ENCODE results near the gene ARMC9.

The ARMC9 gene

GRCh38 chr2:231218366-231218765 is 19.9 kb downstream of the ARMC9 start:
- H3K27me3 ChIP-seq (ENCODE audit: control insufficient read depth, insufficient read depth, low read length), result peaks cover 3% of the 10 kb centered on the region
- no peak overlapping the region for H3K9ac ChIP-seq (ENCODE audit: low read length)
- H3K9me3 ChIP-seq (ENCODE audit: control insufficient read depth, low read length), result no peaks in the 10 kb centered on the region
- H3K36me3 ChIP-seq (ENCODE audit: control insufficient read depth, insufficient read depth, low read length), result no peaks in the 10 kb centered on the region
- peaks cover 4% of the 10 kb centered on the region for H3K4me1 ChIP-seq (ENCODE audit: control insufficient read depth, insufficient read depth, low read length)
- H3K4me3 ChIP-seq (ENCODE audit: low read length), result no peak overlapping the region

GRCh38 chr2:231219289-231219688 is 20.9 kb downstream of the ARMC9 start:
- Histone ChIP-seq H3K4me1 (ENCODE audit: control insufficient read depth, insufficient read depth, low read length) (peaks cover 1% of the 10 kb centered on the region), H3K9ac (ENCODE audit: low read length) (no peak overlapping the region), H3K9me3 (ENCODE audit: control insufficient read depth, low read length) (no peaks in the 10 kb centered on the region), H3K4me3 (ENCODE audit: low read length) (no peak overlapping the region), H3K36me3 (ENCODE audit: control insufficient read depth, insufficient read depth, low read length) (no peaks in the 10 kb centered on the region), H3K27me3 (ENCODE audit: control insufficient read depth, insufficient read depth, low read length) (peaks cover 3% of the 10 kb centered on the region)

DNA sequence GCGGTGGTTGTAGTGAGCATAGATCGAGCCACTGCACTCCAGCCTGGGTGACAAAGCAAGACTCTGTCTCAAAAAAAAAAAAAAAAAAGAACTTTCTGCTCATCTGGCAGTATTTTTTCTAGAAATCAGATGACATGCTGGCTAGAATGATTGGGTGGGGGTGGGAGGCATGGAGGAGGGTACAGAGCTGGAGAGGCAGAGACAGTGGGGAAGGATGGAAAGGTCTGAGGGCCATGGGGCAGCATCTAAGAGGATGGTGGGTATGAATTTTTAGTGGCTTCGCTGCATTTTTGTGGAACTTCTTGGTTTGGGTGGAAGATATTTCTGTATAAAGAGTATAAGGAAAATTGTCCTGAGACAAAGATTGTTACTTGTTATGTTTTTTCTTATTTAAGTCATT is 23.3 kb downstream of the ARMC9 start:
- Histone ChIP-seq H3K27me3 (ENCODE audit: control insufficient read depth, insufficient read depth, low read length) (no peaks in the 10 kb centered on the region), H3K9me3 (ENCODE audit: control insufficient read depth, low read length) (no peaks in the 10 kb centered on the region), H3K4me1 (ENCODE audit: control insufficient read depth, insufficient read depth, low read length) (no peaks in the 10 kb centered on the region), H3K4me3 (ENCODE audit: low read length) (no peak overlapping the region), H3K36me3 (ENCODE audit: control insufficient read depth, insufficient read depth, low read length) (no peaks in the 10 kb centered on the region), H3K9ac (ENCODE audit: low read length) (no peak overlapping the region)

- H3K9ac ChIP-seq (ENCODE audit: low read length), result no peak overlapping the region
- H3K9me3 ChIP-seq (ENCODE audit: control insufficient read depth, low read length), result no peaks in the 10 kb centered on the region
- H3K27me3 ChIP-seq (ENCODE audit: control insufficient read depth, insufficient read depth, low read length), result no peaks in the 10 kb centered on the region
- H3K4me1 ChIP-seq (ENCODE audit: control insufficient read depth, insufficient read depth, low read length), result no peaks in the 10 kb centered on the region
- H3K36me3 ChIP-seq (ENCODE audit: control insufficient read depth, insufficient read depth, low read length), result no peaks in the 10 kb centered on the region
- H3K4me3 ChIP-seq (ENCODE audit: low read length), result no peak overlapping the region
These were observed 24.0 kb downstream of the ARMC9 start for GRCh38 chr2:231222318-231223000.

GRCh38 chr2:231223001-231223375 is 24.6 kb downstream of the ARMC9 start:
- no peaks in the 10 kb centered on the region for H3K4me1 ChIP-seq (ENCODE audit: control insufficient read depth, insufficient read depth, low read length)
- no peak overlapping the region for H3K9ac ChIP-seq (ENCODE audit: low read length)
- no peak overlapping the region for H3K4me3 ChIP-seq (ENCODE audit: low read length)

GRCh38 chr2:231223458-231223976 is 25.1 kb downstream of the ARMC9 start:
- Histone ChIP-seq H3K4me1 (ENCODE audit: control insufficient read depth, insufficient read depth, low read length) (no peaks in the 10 kb centered on the region), H3K9me3 (ENCODE audit: control insufficient read depth, low read length) (no peaks in the 10 kb centered on the region), H3K36me3 (ENCODE audit: control insufficient read depth, insufficient read depth, low read length) (no peaks in the 10 kb centered on the region), H3K27me3 (ENCODE audit: control insufficient read depth, insufficient read depth, low read length) (no peaks in the 10 kb centered on the region), H3K4me3 (ENCODE audit: low read length) (no peak overlapping the region), H3K9ac (ENCODE audit: low read length) (no peak overlapping the region)

More at GRCh38 chr2:231223001-231223375, 24.6 kb downstream of the ARMC9 start:
- Histone ChIP-seq H3K9me3 (ENCODE audit: control insufficient read depth, low read length) (no peaks in the 10 kb centered on the region), H3K27me3 (ENCODE audit: control insufficient read depth, insufficient read depth, low read length) (no peaks in the 10 kb centered on the region), H3K36me3 (ENCODE audit: control insufficient read depth, insufficient read depth, low read length) (no peaks in the 10 kb centered on the region)

DNA sequence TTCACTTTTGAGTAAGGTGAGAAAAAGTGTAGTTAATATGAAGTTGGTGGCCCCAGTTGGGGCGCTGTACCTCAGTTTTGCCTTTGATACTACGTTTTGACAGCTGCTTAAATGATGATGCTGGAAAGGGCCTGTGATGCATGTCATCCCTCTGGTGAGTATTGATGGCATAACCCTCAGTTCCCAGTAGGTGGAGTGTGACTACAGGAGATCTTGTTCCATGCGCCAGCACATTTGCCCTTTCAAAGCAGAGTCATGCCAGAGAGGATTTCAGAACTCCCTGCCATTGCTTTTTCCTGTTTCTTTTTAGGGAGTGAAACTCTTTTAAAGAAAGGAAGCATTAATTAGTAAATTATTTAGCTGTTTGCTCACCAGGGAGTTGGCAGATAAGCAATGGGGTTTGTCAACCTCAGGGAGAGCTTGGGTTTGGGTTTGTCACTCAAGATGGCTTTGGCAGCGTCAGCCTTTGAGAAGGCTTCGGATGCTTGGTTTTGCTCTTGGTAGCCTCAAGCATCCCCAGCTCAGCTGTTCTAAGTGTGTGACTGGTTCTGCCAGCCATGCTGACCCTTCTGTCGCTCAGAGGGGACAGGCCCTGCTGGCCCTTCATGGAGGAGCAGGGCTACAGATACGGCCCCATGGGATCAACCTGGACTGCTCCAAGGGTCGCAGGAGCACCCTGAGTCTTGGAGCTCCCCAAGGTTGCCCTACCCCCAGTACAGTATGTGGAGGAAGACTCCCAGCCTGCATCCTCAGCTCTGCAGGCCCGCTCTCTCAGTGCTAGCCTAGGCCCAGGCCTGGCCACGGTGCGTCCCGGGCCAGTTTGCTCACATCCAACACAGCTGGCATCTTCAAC is 29.1 kb downstream of the ARMC9 start:
- H3K9me3 ChIP-seq (ENCODE audit: control insufficient read depth, low read length), result no peaks in the 10 kb centered on the region
- no peaks in the 10 kb centered on the region for H3K36me3 ChIP-seq (ENCODE audit: control insufficient read depth, insufficient read depth, low read length)
- H3K9ac ChIP-seq (ENCODE audit: low read length), result no peak overlapping the region
- H3K4me1 ChIP-seq (ENCODE audit: control insufficient read depth, insufficient read depth, low read length), result no peaks in the 10 kb centered on the region
- H3K27me3 ChIP-seq (ENCODE audit: control insufficient read depth, insufficient read depth, low read length), result no peaks in the 10 kb centered on the region
- H3K4me3 ChIP-seq (ENCODE audit: low read length), result no peak overlapping the region

DNA sequence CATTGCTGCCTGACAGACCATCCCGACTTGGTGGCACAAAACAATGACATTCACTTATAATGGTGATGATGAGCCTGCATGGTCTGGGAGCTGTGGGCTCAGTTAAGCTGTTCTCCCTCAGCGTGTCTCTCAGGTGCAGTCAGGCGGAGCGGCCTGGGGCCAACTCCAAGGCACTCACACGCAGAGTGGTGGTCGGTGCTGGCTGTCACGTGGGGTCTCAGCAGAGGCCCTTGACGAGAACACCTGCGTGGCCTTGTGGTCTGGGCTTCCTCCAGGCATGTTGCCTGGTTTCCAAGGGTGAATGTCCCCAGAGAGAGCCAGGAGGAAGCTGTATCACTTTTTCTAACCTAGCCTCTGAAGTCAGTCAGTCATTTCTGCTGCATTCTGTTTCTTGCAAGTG is 29.8 kb downstream of the ARMC9 start:
- no peaks in the 10 kb centered on the region for H3K9me3 ChIP-seq (ENCODE audit: control insufficient read depth, low read length)
- H3K27me3 ChIP-seq (ENCODE audit: control insufficient read depth, insufficient read depth, low read length), result no peaks in the 10 kb centered on the region
- no peak overlapping the region for H3K4me3 ChIP-seq (ENCODE audit: low read length)
- H3K9ac ChIP-seq (ENCODE audit: low read length), result no peak overlapping the region
- H3K36me3 ChIP-seq (ENCODE audit: control insufficient read depth, insufficient read depth, low read length), result no peaks in the 10 kb centered on the region
- H3K4me1 ChIP-seq (ENCODE audit: control insufficient read depth, insufficient read depth, low read length), result no peaks in the 10 kb centered on the region

- H3K27me3 ChIP-seq (ENCODE audit: control insufficient read depth, insufficient read depth, low read length), result no peaks in the 10 kb centered on the region
- no peaks in the 10 kb centered on the region for H3K9me3 ChIP-seq (ENCODE audit: control insufficient read depth, low read length)
- no peaks in the 10 kb centered on the region for H3K36me3 ChIP-seq (ENCODE audit: control insufficient read depth, insufficient read depth, low read length)
- H3K4me3 ChIP-seq (ENCODE audit: low read length), result no peak overlapping the region
- no peak overlapping the region for H3K9ac ChIP-seq (ENCODE audit: low read length)
- H3K4me1 ChIP-seq (ENCODE audit: control insufficient read depth, insufficient read depth, low read length), result no peaks in the 10 kb centered on the region
These were observed 30.6 kb downstream of the ARMC9 start for GRCh38 chr2:231228974-231229529.

- peaks cover 4% of the 10 kb centered on the region for H3K36me3 ChIP-seq (ENCODE audit: control insufficient read depth, insufficient read depth, low read length)
These were observed 36.8 kb downstream of the ARMC9 start for GRCh38 chr2:231235217-231235616.

GRCh38 chr2:231238689-231239088 is 40.3 kb downstream of the ARMC9 start:
- Histone ChIP-seq H3K9me3 (ENCODE audit: control insufficient read depth, low read length) (no peaks in the 10 kb centered on the region), H3K4me3 (ENCODE audit: low read length) (no peak overlapping the region), H3K9ac (ENCODE audit: low read length) (no peak overlapping the region), H3K27me3 (ENCODE audit: control insufficient read depth, insufficient read depth, low read length) (no peaks in the 10 kb centered on the region), H3K4me1 (ENCODE audit: control insufficient read depth, insufficient read depth, low read length) (no peaks in the 10 kb centered on the region), H3K36me3 (ENCODE audit: control insufficient read depth, insufficient read depth, low read length) (peaks cover 4% of the 10 kb centered on the region)

More at GRCh38 chr2:231235217-231235616, 36.8 kb downstream of the ARMC9 start:
- Histone ChIP-seq H3K9ac (ENCODE audit: low read length) (no peak overlapping the region), H3K4me3 (ENCODE audit: low read length) (no peak overlapping the region), H3K4me1 (ENCODE audit: control insufficient read depth, insufficient read depth, low read length) (no peaks in the 10 kb centered on the region), H3K27me3 (ENCODE audit: control insufficient read depth, insufficient read depth, low read length) (no peaks in the 10 kb centered on the region), H3K9me3 (ENCODE audit: control insufficient read depth, low read length) (no peaks in the 10 kb centered on the region)

DNA sequence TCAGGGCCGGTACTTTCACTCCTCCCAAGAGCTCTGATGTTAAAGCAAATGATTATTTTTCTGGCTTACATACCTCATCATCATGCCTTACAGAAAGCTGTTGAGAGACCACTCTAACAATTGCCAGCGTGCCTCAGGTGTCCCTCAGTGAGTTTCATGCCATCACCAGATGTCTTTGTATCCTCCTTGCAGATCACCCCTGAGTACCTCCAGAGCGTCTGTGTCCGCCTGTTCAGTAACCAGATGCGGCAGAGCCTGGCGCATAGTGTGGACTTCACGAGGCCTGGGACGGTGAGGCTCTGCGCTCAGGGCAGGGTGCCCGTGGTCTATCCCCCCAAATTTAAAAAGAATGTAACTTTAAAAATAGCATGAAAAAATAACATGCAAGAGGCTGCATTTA is 41.3 kb downstream of the ARMC9 start:
- Histone ChIP-seq H3K4me3 (ENCODE audit: low read length) (no peak overlapping the region), H3K9me3 (ENCODE audit: control insufficient read depth, low read length) (no peaks in the 10 kb centered on the region), H3K9ac (ENCODE audit: low read length) (no peak overlapping the region), H3K27me3 (ENCODE audit: control insufficient read depth, insufficient read depth, low read length) (no peaks in the 10 kb centered on the region), H3K36me3 (ENCODE audit: control insufficient read depth, insufficient read depth, low read length) (peaks cover 4% of the 10 kb centered on the region), H3K4me1 (ENCODE audit: control insufficient read depth, insufficient read depth, low read length) (peaks cover 5% of the 10 kb centered on the region)
